22Rv1 (cell line): ENCODE data around the gene FAXDC2.

Experiments used
- ZFX ChIP-seq: fragments of 450-650 bp; IDR thresholded peaks from 2 replicates; pipeline ENCODE4 v1.6.1; 2017; ENCODE audit warnings: antibody characterized with exemption, borderline replicate concordance
- TF ChIP-seq, protein P1 (sequence below): fragments of 450-650 bp; IDR thresholded peaks from 2 replicates; pipeline ENCODE4 v1.5.1; 2017; ENCODE audit warnings: mild to moderate bottlenecking

DNA sequence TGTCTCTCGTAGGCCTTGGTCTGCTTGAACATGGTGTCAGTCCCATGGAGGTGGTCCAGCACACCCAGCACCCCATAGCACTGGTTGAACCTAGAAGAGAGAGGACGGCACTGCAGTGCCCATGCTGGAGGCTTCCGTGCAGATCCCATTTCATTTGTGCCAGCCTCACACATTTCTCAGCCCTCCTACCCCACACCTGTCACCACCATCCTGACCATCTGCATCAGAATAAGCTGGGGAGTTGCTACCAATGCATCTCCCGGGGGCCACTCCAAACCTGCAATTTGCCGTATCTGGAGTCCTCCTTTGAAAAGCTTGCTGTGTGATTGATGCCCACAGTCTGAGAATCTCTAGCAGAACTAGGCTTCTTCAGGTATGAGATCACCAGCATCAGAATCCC lies 30.0 kb downstream of the FAXDC2 start:
- TF ChIP-seq, protein P1, sequence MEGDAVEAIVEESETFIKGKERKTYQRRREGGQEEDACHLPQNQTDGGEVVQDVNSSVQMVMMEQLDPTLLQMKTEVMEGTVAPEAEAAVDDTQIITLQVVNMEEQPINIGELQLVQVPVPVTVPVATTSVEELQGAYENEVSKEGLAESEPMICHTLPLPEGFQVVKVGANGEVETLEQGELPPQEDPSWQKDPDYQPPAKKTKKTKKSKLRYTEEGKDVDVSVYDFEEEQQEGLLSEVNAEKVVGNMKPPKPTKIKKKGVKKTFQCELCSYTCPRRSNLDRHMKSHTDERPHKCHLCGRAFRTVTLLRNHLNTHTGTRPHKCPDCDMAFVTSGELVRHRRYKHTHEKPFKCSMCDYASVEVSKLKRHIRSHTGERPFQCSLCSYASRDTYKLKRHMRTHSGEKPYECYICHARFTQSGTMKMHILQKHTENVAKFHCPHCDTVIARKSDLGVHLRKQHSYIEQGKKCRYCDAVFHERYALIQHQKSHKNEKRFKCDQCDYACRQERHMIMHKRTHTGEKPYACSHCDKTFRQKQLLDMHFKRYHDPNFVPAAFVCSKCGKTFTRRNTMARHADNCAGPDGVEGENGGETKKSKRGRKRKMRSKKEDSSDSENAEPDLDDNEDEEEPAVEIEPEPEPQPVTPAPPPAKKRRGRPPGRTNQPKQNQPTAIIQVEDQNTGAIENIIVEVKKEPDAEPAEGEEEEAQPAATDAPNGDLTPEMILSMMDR: no peak
- TF ChIP-seq ZFX: no peak
